ENCODE measurements around the gene ABLIM1. TPM values are rescaled to one million over a fixed set of nuclear protein-coding genes. Genes with fewer than 3 reads are reported as not detected.

ABLIM1 gene
- total RNA-seq, 1 donor from 2014 or later: 76.9 TPM

- CTCF ChIA-PET: interaction anchor here (0.7 to 2.1 kb wide), 4 partner anchors 10 to 45 kb away, joined by 3 to 9 read pairs (median 6); no protein-coding TSS in a partner anchor
- ATAC-seq (ENCODE audit: low read depth) (no peak), DNase-seq (no peak)
- intact Hi-C loops (cut with micrococcal nuclease): loop anchor here (1.0 kb wide), 1 partner anchor 11 kb away; no protein-coding TSS in a partner anchor
- Mint-ChIP-seq H3K4me3 (peak overlapping the region; percentile 4), H3K27ac (peak overlapping the region; percentile 53), H3K4me1 (peaks cover 88% of the 10 kb centered on the region), H3K9me3 (no peaks in the 10 kb centered on the region), H3K36me3 (ENCODE audit: low read depth) (peaks cover 47% of the 10 kb centered on the region), H3K27me3 (no peaks in the 10 kb centered on the region)
- POLR2A ChIA-PET: interaction anchor here (0.9 to 4.9 kb wide), 4 partner anchors 9 to 19 kb away, joined by 3 to 32 read pairs (median 8); no protein-coding TSS in a partner anchor
- TF ChIP-seq CTCF (IDR thresholded peaks at IDR 0.05): no peak
Observed at GRCh38 chr10:114516356-114516755, 141.7 kb downstream of the ABLIM1 start.

DNA sequence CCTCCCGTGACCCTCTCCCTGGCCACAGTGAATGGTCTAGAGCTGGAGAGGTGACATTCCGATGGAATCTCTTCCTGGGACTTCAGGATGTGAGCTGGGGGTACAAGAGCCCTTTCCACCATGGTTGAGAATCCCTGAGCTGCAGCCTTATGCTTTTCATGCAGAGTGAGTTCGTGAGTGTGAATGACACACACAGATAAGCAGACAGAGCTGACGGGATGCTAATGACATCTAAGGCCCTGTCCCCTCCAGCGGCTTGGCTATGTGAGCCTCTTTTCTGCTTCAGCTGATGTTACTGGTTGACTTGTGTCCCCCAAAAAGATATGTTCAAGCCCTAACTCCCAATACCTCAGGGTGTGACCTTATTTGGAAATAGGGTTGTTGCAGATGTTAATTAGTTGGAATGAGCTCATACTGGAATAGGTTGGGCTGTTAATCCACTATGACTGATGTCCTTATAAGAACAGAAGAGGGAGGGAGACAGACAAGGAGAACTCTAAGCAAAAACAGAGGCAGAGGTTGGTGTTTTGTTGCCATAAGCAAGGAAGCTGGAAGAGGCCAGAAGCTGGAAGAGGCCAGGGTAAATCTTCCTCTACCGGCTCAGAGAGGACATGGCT is 142.7 kb downstream of the ABLIM1 start:
- ATAC-seq (ENCODE audit: low read depth): no peak
- Mint-ChIP-seq H3K4me1 (peaks cover 84% of the 10 kb centered on the region), H3K36me3 (ENCODE audit: low read depth) (peaks cover 43% of the 10 kb centered on the region), H3K4me3 (no peak overlapping the region), H3K9me3 (no peaks in the 10 kb centered on the region), H3K27ac (no peak overlapping the region), H3K27me3 (no peaks in the 10 kb centered on the region)
- DNase-seq: no peak
- intact Hi-C loops (cut with micrococcal nuclease): no loop called here
- ChIA-PET CTCF (interaction anchor here (1.9 to 2.1 kb wide), 2 partner anchors 11 to 44 kb away, joined by 7 to 9 read pairs; no protein-coding TSS in a partner anchor), POLR2A (interaction anchor here (0.9 to 4.9 kb wide), 4 partner anchors 8 to 18 kb away, joined by 3 to 32 read pairs (median 6); no protein-coding TSS in a partner anchor)
- no peak for TF ChIP-seq CTCF (IDR thresholded peaks at IDR 0.05)

DNA sequence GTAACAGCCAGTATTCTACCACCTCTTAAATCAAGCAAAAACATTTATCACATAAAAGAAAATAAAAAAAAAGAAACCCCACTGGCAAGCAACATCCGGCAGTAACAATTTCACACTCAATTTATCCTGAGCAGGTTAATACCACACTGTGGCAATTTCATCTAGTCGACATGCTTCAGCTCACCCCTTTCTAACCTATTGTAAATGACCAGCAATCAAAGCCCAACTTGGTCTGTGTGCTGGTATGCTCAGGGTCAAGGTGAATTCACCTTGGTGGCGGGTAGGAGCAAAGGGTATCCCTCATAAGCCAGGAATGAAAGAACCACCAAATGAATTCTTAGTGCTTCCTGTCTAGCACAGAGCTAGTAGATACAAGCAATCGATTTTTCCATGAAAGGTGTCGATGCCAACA is 144.7 kb downstream of the ABLIM1 start:
- no peak for ATAC-seq (ENCODE audit: low read depth)
- intact Hi-C loops (cut with micrococcal nuclease): no loop called here
- POLR2A ChIA-PET: no interaction called here
- Mint-ChIP-seq H3K27ac (peak overlapping the region; percentile 41), H3K27me3 (no peaks in the 10 kb centered on the region), H3K4me1 (peaks cover 78% of the 10 kb centered on the region), H3K36me3 (ENCODE audit: low read depth) (peaks cover 38% of the 10 kb centered on the region), H3K4me3 (no peak overlapping the region), H3K9me3 (no peaks in the 10 kb centered on the region)
- CTCF ChIA-PET: interaction anchor here (1.2 to 1.7 kb wide), 2 partner anchors 12 to 42 kb away, joined by 3 to 4 read pairs; no protein-coding TSS in a partner anchor
- no peak for DNase-seq
- no peak for TF ChIP-seq CTCF (IDR thresholded peaks at IDR 0.05)

DNA sequence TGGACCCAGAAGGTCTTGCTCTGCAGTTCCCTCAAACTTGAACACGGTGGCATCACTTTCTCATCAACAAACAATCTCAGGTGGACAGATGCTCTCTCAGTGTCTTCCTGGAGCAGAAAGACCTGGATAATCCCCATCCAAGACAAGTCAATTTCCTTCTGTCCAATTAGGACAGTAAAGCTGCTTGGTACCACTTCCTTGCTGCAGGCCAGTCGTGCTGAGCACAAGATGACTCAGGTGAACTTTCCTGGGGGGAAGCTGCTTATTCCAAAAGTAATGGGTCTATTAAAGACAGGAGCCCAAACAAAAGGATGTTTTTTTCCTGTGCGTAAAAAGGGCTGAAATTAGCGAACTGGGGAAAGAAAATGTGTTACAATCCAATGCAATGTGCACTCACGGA is 146.2 kb downstream of the ABLIM1 start:
- H3K4me1 Mint-ChIP-seq: peaks cover 70% of the 10 kb centered on the region
- ChIA-PET CTCF (no interaction called here), POLR2A (interaction anchor here (2.5 kb wide), 1 partner anchor 12 kb away, joined by 8 read pairs; no protein-coding TSS in a partner anchor)
- intact Hi-C loops (cut with micrococcal nuclease): no loop called here
- H3K27ac Mint-ChIP-seq: peak overlapping the region; percentile 25
- no peak for ATAC-seq (ENCODE audit: low read depth)
- no peak overlapping the region for H3K4me3 Mint-ChIP-seq
- H3K27me3 Mint-ChIP-seq: no peaks in the 10 kb centered on the region
- no peak for DNase-seq
- TF ChIP-seq CTCF (IDR thresholded peaks at IDR 0.05): no peak
- H3K36me3 Mint-ChIP-seq (ENCODE audit: low read depth): peaks cover 29% of the 10 kb centered on the region
- H3K9me3 Mint-ChIP-seq: no peaks in the 10 kb centered on the region

DNA sequence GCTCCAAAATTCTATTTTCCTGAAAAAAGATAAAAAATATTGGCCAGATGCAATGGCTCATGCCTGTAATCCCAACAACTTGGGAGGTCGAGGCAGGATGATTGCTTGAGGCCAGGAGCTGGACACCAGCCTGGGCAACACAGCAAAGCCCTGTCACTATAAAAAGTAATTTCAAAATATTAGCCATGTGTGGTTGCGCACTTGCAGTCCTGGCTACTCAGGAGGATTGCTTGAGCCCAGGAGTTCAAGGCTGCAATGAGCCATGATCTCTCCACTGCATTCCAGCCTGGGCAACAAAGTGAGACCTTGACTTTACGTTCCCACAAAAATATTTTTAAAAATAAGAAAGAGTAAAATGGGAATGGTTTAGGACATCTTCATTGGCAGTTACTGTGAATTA is 149.7 kb downstream of the ABLIM1 start:
- POLR2A ChIA-PET: interaction anchor here (1.2 kb wide), 1 partner anchor 18 kb away, joined by 3 read pairs; no protein-coding TSS in a partner anchor
- Mint-ChIP-seq H3K27me3 (no peaks in the 10 kb centered on the region), H3K4me3 (no peak overlapping the region), H3K36me3 (ENCODE audit: low read depth) (peaks cover 30% of the 10 kb centered on the region), H3K27ac (no peak overlapping the region), H3K9me3 (no peaks in the 10 kb centered on the region), H3K4me1 (peaks cover 69% of the 10 kb centered on the region)
- no peak for TF ChIP-seq CTCF (IDR thresholded peaks at IDR 0.05)
- ATAC-seq (ENCODE audit: low read depth) (no peak), DNase-seq (no peak)
- CTCF ChIA-PET: no interaction called here
- intact Hi-C loops (cut with micrococcal nuclease): no loop called here
